Trophoblast cell (in vitro differentiated cells and primary cell): ENCODE measurements around the gene HOXA7.

ENCODE experiments used
- DNase-seq, 2 donors: peaks; one replicate each; pipeline ENCODE4 v3.0.0-alpha.2; 2016
- H2AFZ ChIP-seq: 2 replicates; pipeline ENCODE4 v1.6.1; 2013; ENCODE audit warnings: low read length, moderate library complexity, mild to moderate bottlenecking; ENCODE audit not compliant: insufficient read depth, poor library complexity
- H2AK5ac ChIP-seq: 2 replicates; pipeline ENCODE4 v1.6.1; 2013; ENCODE audit warnings: mild to moderate bottlenecking, low read length
- H2BK120ac ChIP-seq: 2 replicates; pipeline ENCODE4 v1.6.1; 2013; ENCODE audit warnings: low read length, mild to moderate bottlenecking, moderate library complexity; ENCODE audit not compliant: insufficient read depth, poor library complexity
- H2BK12ac ChIP-seq: 2 replicates; pipeline ENCODE4 v1.6.1; 2013; ENCODE audit warnings: mild to moderate bottlenecking, low read length, moderate library complexity
- H2BK5ac ChIP-seq: 2 replicates; pipeline ENCODE4 v1.6.1; 2013; ENCODE audit warnings: low read length, low read depth, moderate library complexity, mild to moderate bottlenecking; ENCODE audit not compliant: poor library complexity
- H3K14ac ChIP-seq: 2 replicates; pipeline ENCODE4 v1.6.1; 2013; ENCODE audit warnings: mild to moderate bottlenecking, low read length
- H3K18ac ChIP-seq: 2 replicates; pipeline ENCODE4 v1.6.1; 2013; ENCODE audit warnings: mild to moderate bottlenecking, low read length
- H3K23ac ChIP-seq: 2 replicates; pipeline ENCODE4 v1.6.1; 2013; ENCODE audit warnings: low read length
- H3K27ac ChIP-seq: 2 replicates; pipeline ENCODE4 v1.5.1; 2013; ENCODE audit warnings: low read depth, mild to moderate bottlenecking, inconsistent platforms, low read length, moderate library complexity
- H3K27me3 ChIP-seq: 2 replicates; pipeline ENCODE4 v1.6.1; 2013; ENCODE audit warnings: inconsistent platforms, mild to moderate bottlenecking, low read length, moderate library complexity; ENCODE audit not compliant: insufficient read depth
- H3K36me3 ChIP-seq, 2 experiments: 1 replicate in 1 of 2; 2 replicates in 1 of 2; pipeline ENCODE4 v1.6.1; 2013; ENCODE audit warnings: low read length in 2 of 2, mild to moderate bottlenecking in 2 of 2, moderate library complexity in 1 of 2; ENCODE audit not compliant: insufficient read depth in 2 of 2, control insufficient read depth in 1 of 2
- H3K4ac ChIP-seq: 2 replicates; pipeline ENCODE4 v1.6.1; 2013; ENCODE audit warnings: low read depth, mild to moderate bottlenecking, low read length, moderate library complexity
- H3K4me1 ChIP-seq, 2 experiments: 1 replicate in 1 of 2; 2 replicates in 1 of 2; pipeline ENCODE4 v1.6.1; 2013; ENCODE audit warnings: low read length in 2 of 2, mild to moderate bottlenecking in 2 of 2, moderate library complexity in 1 of 2; ENCODE audit not compliant: insufficient read depth in 2 of 2, control insufficient read depth in 1 of 2
- H3K4me2 ChIP-seq: 2 replicates; pipeline ENCODE4 v1.6.1; 2013; ENCODE audit warnings: inconsistent platforms, mild to moderate bottlenecking, low read length, moderate library complexity
- H3K4me3 ChIP-seq: 2 replicates; pipeline ENCODE4 v1.5.1; 2013; ENCODE audit warnings: mild to moderate bottlenecking, low read depth, low read length, inconsistent platforms
- H3K79me1 ChIP-seq: one replicate; pipeline ENCODE4 v1.6.1; 2013; ENCODE audit warnings: low read length
- H3K79me2 ChIP-seq: 2 replicates; pipeline ENCODE4 v1.6.1; 2013; ENCODE audit warnings: low read length, mild to moderate bottlenecking; ENCODE audit not compliant: control insufficient read depth, insufficient read depth, poor library complexity
- H3K9ac ChIP-seq: 2 replicates; pipeline ENCODE4 v1.6.1; 2013; ENCODE audit warnings: mild to moderate bottlenecking, low read length
- H3K9me3 ChIP-seq: 2 replicates; pipeline ENCODE4 v1.6.1; 2013; ENCODE audit warnings: low read depth, mild to moderate bottlenecking, control low read depth, inconsistent platforms, low read length; ENCODE audit not compliant: insufficient read depth
- H4K12ac ChIP-seq: 2 replicates; pipeline ENCODE4 v1.6.1; 2013; ENCODE audit warnings: low read depth, mild to moderate bottlenecking, low read length, moderate library complexity
- H4K8ac ChIP-seq: 2 replicates; pipeline ENCODE4 v1.6.1; 2013; ENCODE audit warnings: low read depth, mild to moderate bottlenecking, low read length, moderate library complexity
- H4K91ac ChIP-seq: one replicate; pipeline ENCODE4 v1.6.1; 2013; ENCODE audit warnings: low read depth, mild to moderate bottlenecking, low read length, moderate library complexity
- WGBS: extraction: QIAGEN DNeasy Blood & Tissue Kit; methylation state at CpG from one replicate; pipeline ENCODE4 v1.1.7; 2013; ENCODE audit warnings: missing lambda C conversion rate; ENCODE audit not compliant: insufficient read length, insufficient coverage; ENCODE audit errors: extremely low coverage; 5-methylcytosine and 5-hydroxymethylcytosine counted together

Gene HOXA7

GRCh38 chr7:27179030-27179429 is 22.6 kb upstream of the HOXA7 start:
- Histone ChIP-seq H3K79me2 (no peaks in the 10 kb centered on the region), H4K8ac (no peak overlapping the region), H3K27me3 (peaks cover 87% of the 10 kb centered on the region), H3K4me1 (peaks cover 9 to 12% of the 10 kb centered on the region in 2 experiments), H3K9ac (no peak overlapping the region), H2AK5ac (no peak overlapping the region), H3K27ac (no peak overlapping the region), H3K14ac (no peak overlapping the region), H2BK120ac (no peak overlapping the region), H3K79me1 (no peaks in the 10 kb centered on the region), H2BK12ac (no peak overlapping the region), H4K91ac (no peak overlapping the region), H3K23ac (no peak overlapping the region), H2AFZ (no peak overlapping the region), H3K4ac (no peak overlapping the region), H3K18ac (no peak overlapping the region), H4K12ac (no peak overlapping the region), H3K4me3 (no peak overlapping the region), H3K36me3 (no peaks in the 10 kb centered on the region), H3K9me3 (peaks cover 30% of the 10 kb centered on the region), H3K4me2 (no peak overlapping the region), H2BK5ac (no peak overlapping the region)
- DNase-seq, result no peak
- no CpG with 5 or more reads among the region's 14 CpGs for WGBS

- no CpG with 5 or more reads among the region's 6 CpGs for WGBS
- Histone ChIP-seq H2AK5ac (no peak overlapping the region), H3K4me2 (no peak overlapping the region)
These were observed 21.9 kb upstream of the HOXA7 start for GRCh38 chr7:27178366-27178765.

GRCh38 chr7:27177795-27178320 is 21.4 kb upstream of the HOXA7 start:
- no peak overlapping the region for H2BK5ac ChIP-seq
- no peak overlapping the region for H3K27ac ChIP-seq
- WGBS, result no CpG with 5 or more reads among the region's 5 CpGs
- H3K4ac ChIP-seq, result no peak overlapping the region
- H3K9ac ChIP-seq, result no peak overlapping the region
- no peak overlapping the region for H2BK12ac ChIP-seq
- DNase-seq, result no peak
- no peak overlapping the region for H2AFZ ChIP-seq
- peaks cover 88% of the 10 kb centered on the region for H3K27me3 ChIP-seq
- H4K91ac ChIP-seq, result no peak overlapping the region
- H3K9me3 ChIP-seq, result peaks cover 40% of the 10 kb centered on the region
- H3K23ac ChIP-seq, result no peak overlapping the region
- no peak overlapping the region for H2AK5ac ChIP-seq
- H4K12ac ChIP-seq, result no peak overlapping the region
- H3K79me2 ChIP-seq, result no peaks in the 10 kb centered on the region
- no peak overlapping the region for H2BK120ac ChIP-seq
- H3K36me3 ChIP-seq, result no peaks in the 10 kb centered on the region
- H3K18ac ChIP-seq, result no peak overlapping the region
- H4K8ac ChIP-seq, result no peak overlapping the region
- no peak overlapping the region for H3K14ac ChIP-seq
- H3K4me2 ChIP-seq, result no peak overlapping the region
- H3K79me1 ChIP-seq, result no peaks in the 10 kb centered on the region
- no peak overlapping the region for H3K4me3 ChIP-seq
- peaks cover 7 to 18% of the 10 kb centered on the region in 2 experiments for H3K4me1 ChIP-seq

More at GRCh38 chr7:27178366-27178765, 21.9 kb upstream of the HOXA7 start:
- Histone ChIP-seq H4K12ac (no peak overlapping the region), H2BK5ac (no peak overlapping the region), H2AFZ (no peak overlapping the region), H4K91ac (no peak overlapping the region), H3K9ac (no peak overlapping the region), H3K79me2 (no peaks in the 10 kb centered on the region), H2BK12ac (no peak overlapping the region), H3K4me1 (peaks cover 11 to 16% of the 10 kb centered on the region in 2 experiments), H3K14ac (no peak overlapping the region), H3K4me3 (no peak overlapping the region), H3K9me3 (peaks cover 36% of the 10 kb centered on the region), H3K36me3 (no peaks in the 10 kb centered on the region), H2BK120ac (no peak overlapping the region), H3K18ac (no peak overlapping the region), H3K27ac (no peak overlapping the region), H3K79me1 (no peaks in the 10 kb centered on the region), H3K23ac (no peak overlapping the region), H3K4ac (no peak overlapping the region), H3K27me3 (peaks cover 88% of the 10 kb centered on the region), H4K8ac (no peak overlapping the region)
- no peak for DNase-seq

- H3K4ac ChIP-seq, result no peak overlapping the region
- H2BK120ac ChIP-seq, result no peak overlapping the region
- no peak overlapping the region for H4K91ac ChIP-seq
- DNase-seq, result no peak
- H2AK5ac ChIP-seq, result no peak overlapping the region
- H3K27me3 ChIP-seq, result peaks cover 88% of the 10 kb centered on the region
- no CpG with 5 or more reads among the region's 22 CpGs for WGBS
- H3K79me2 ChIP-seq, result no peaks in the 10 kb centered on the region
- H2BK12ac ChIP-seq, result no peak overlapping the region
- H3K9ac ChIP-seq, result no peak overlapping the region
- no peak overlapping the region for H2AFZ ChIP-seq
- H3K4me3 ChIP-seq, result no peak overlapping the region
- H3K36me3 ChIP-seq, result no peaks in the 10 kb centered on the region
- peaks cover 46% of the 10 kb centered on the region for H3K9me3 ChIP-seq
- no peak overlapping the region for H3K27ac ChIP-seq
- no peak overlapping the region for H3K14ac ChIP-seq
- H3K4me2 ChIP-seq, result no peak overlapping the region
- H2BK5ac ChIP-seq, result no peak overlapping the region
- no peak overlapping the region for H4K12ac ChIP-seq
- H3K79me1 ChIP-seq, result no peaks in the 10 kb centered on the region
- H4K8ac ChIP-seq, result no peak overlapping the region
- no peak overlapping the region for H3K18ac ChIP-seq
- H3K4me1 ChIP-seq, result peaks cover 7 to 14% of the 10 kb centered on the region in 2 experiments
- H3K23ac ChIP-seq, result no peak overlapping the region
These were observed 20.7 kb upstream of the HOXA7 start for GRCh38 chr7:27176962-27177794.
